Left lung (tissue), 10 donors: ENCODE data around the gene GRK1. TPM values are rescaled to one million over a fixed set of nuclear protein-coding genes. Genes with fewer than 3 reads are reported as not detected.

Source experiments
- ATAC-seq: fragments of 200-7000 bp; cut with Tn5 transposase; one replicate; pipeline ENCODE4 v1.9.1; 2020; ENCODE audit warnings: moderate library complexity
- DNase-seq, 4 donors: peaks; one replicate each; pipeline ENCODE4 v3.0.0-alpha.2; 2013 to 2020
- H3K27ac ChIP-seq, 2 donors: fragments of 200-600 bp; sonication (generic) in 1 of 2; one replicate each; pipeline versions ENCODE4 v1.5.0 to v1.8.0; 2020 to 2021
- H3K27me3 ChIP-seq, 2 donors: fragments of 200-600 bp; sonication (generic) in 1 of 2; one replicate each; pipeline versions ENCODE4 v1.5.0 to v1.8.0; 2020 to 2021
- H3K36me3 ChIP-seq, 2 donors: fragments of 200-600 bp; sonication (generic) in 1 of 2; one replicate each; pipeline versions ENCODE4 v1.5.0 to v1.8.0; 2020 to 2021
- H3K4me1 ChIP-seq, 2 donors: fragments of 200-600 bp; one replicate each; pipeline ENCODE4 v1.8.0; 2021
- H3K4me3 ChIP-seq, 2 donors: fragments of 200-600 bp; sonication (generic) in 1 of 2; one replicate each; pipeline versions ENCODE4 v1.5.0 to v1.8.0; 2020 to 2021; ENCODE audit warnings: mild to moderate bottlenecking in 1 of 2
- H3K9me3 ChIP-seq, 2 donors: fragments of 200-600 bp; sonication (generic) in 1 of 2; one replicate each; pipeline versions ENCODE4 v1.5.0 to v1.8.0; 2020 to 2021
- CTCF ChIP-seq, 2 donors: fragments of 200-600 bp; sonication (generic) in 1 of 2; IDR thresholded peaks; one replicate each; pipeline versions ENCODE4 v1.5.0 to v1.8.0; 2021; ENCODE audit warnings: antibody characterized with exemption in 2 of 2
- intact Hi-C, 2 donors: fragments of 100-400 bp; cut with DNase I; formaldehyde crosslinking; loops; one replicate each; pipeline versions ENCODE4 v1.11.2 to v1.14.2; 2022
- polyA plus RNA-seq, 6 donors: library from polyadenylated mRNA; unstranded; fragments of 120-200 nt; gene quantifications; one replicate each; pipeline ENCODE4 v1.2.1, GENCODE V29; 2013; ENCODE audit not compliant: insufficient read length in 6 of 6
- total RNA-seq, 2 donors: library from RNA; stranded (reverse); fragmentation: NEBNext Ultra II Directional; extraction: Animal tissue kit (Norgen Biotek cat#: 25700); gene quantifications; one replicate each; pipeline ENCODE4 v1.2.1, GENCODE V29; 2021
- donor health status: DM: no; HTN: yes; CAD: no.
- donor health status: DM: no; HTN: no; CAD: no.

GRK1 gene
- total and polyA plus RNA-seq, 8 donors: 0.21 to 3.1 (median 1.2) TPM; not detected in 1

GRCh38 chr13:113753171-113753570, 86.2 kb downstream of the GRK1 start:
- TF ChIP-seq CTCF (IDR thresholded peaks at IDR 0.05): no peak
- ATAC-seq (no peak), DNase-seq (no peak)
- Histone ChIP-seq H3K9me3 (no peaks in the 10 kb centered on the region), H3K36me3 (no peaks in the 10 kb centered on the region), H3K27me3 (peaks cover 0 to 11% of the 10 kb centered on the region in 2 donors), H3K4me1 (peaks cover 0 to 5% of the 10 kb centered on the region in 2 donors), H3K4me3 (no peak overlapping the region), H3K27ac (no peak overlapping the region)
- intact Hi-C loops: no loop called here

GRCh38 chr13:113754242-113754641, 87.2 kb downstream of the GRK1 start:
- no peak for TF ChIP-seq CTCF (IDR thresholded peaks at IDR 0.05)
- ATAC-seq: no peak

GRCh38 chr13:113754691-113755090, 87.7 kb downstream of the GRK1 start:
- Histone ChIP-seq H3K36me3 (no peaks in the 10 kb centered on the region), H3K4me3 (no peak overlapping the region), H3K27ac (no peak overlapping the region), H3K9me3 (no peaks in the 10 kb centered on the region), H3K27me3 (peaks cover under 1 to 17% of the 10 kb centered on the region in 2 donors), H3K4me1 (peaks cover 4 to 14% of the 10 kb centered on the region in 2 donors)
- ATAC-seq (no peak), DNase-seq (no peak)
- no peak for TF ChIP-seq CTCF (IDR thresholded peaks at IDR 0.05)
- intact Hi-C loops: no loop called here

More at GRCh38 chr13:113754242-113754641, 87.2 kb downstream of the GRK1 start:
- H3K27me3 ChIP-seq: peaks cover 0 to 13% of the 10 kb centered on the region in 2 donors
- H3K4me3 ChIP-seq: no peak overlapping the region
- DNase-seq: no peak
- no peak overlapping the region for H3K27ac ChIP-seq
- intact Hi-C loops: no loop called here
- H3K9me3 ChIP-seq: no peaks in the 10 kb centered on the region
- no peaks in the 10 kb centered on the region for H3K36me3 ChIP-seq
- peaks cover 0 to 11% of the 10 kb centered on the region in 2 donors for H3K4me1 ChIP-seq

GRCh38 chr13:113756441-113757097, 89.5 kb downstream of the GRK1 start:
- Histone ChIP-seq H3K4me3 (no peak overlapping the region), H3K9me3 (no peaks in the 10 kb centered on the region), H3K27me3 (peaks cover 6 to 34% of the 10 kb centered on the region in 2 donors), H3K36me3 (no peaks in the 10 kb centered on the region), H3K27ac (no peak overlapping the region), H3K4me1 (peaks cover 8 to 18% of the 10 kb centered on the region in 2 donors)
- DNase-seq: no peak
- intact Hi-C loops: no loop called here
- ATAC-seq: no peak
- TF ChIP-seq CTCF (IDR thresholded peaks at IDR 0.05): no peak

GRCh38 chr13:113758651-113759524, 91.9 kb downstream of the GRK1 start, which contains the start of gene TMEM255B:
TMEM255B (plus strand) TSS chr13:113759226; CDS start chr13:113759270, 44 bp downstream.
- peak in 1 of 2 donors; percentile 48 for TF ChIP-seq CTCF (IDR thresholded peaks at IDR 0.05)
- ATAC-seq (peak; percentile 99), DNase-seq (peak; percentile 54 to 99 (median 84))
- H3K4me3 ChIP-seq: peak within 1 kb of the TSS; percentile 77 to 79
- H3K27ac ChIP-seq: peak within 1 kb of the TSS; percentile 70 to 97
- no peaks in the 10 kb centered on the region for H3K36me3 ChIP-seq
- peaks cover 8 to 18% of the 10 kb centered on the region in 2 donors for H3K4me1 ChIP-seq
- intact Hi-C loops: no loop called here
- H3K9me3 ChIP-seq: no peaks in the 10 kb centered on the region
- H3K27me3 ChIP-seq: peaks cover 10 to 54% of the 10 kb centered on the region in 2 donors
